ENCODE data around the gene USP46. TPM values are rescaled to one million over a fixed set of nuclear protein-coding genes. Genes with fewer than 3 reads are reported as not detected.

Gene USP46
- total RNA-seq, 1 experiment from 2014 or later: 16.8 TPM

DNA sequence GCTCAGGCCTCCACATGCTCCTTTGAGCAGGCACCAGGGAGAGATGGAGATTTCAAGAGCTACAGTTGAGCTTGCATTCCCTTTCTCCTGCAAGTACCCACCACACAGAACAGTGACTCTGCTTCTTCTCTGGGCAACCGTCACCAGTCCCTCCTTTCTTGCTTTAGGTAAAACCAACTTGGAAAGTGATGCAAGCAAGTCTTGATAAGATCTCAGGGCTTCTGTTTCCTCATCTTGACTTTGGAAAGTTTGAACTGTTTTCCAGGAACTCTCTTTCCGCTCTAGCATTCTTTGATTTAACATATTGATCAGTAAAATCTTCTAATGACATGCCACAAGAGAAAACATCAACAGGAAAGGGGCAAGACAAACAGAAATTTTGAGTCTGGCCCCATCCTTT, 73.7 kb downstream of the USP46 start:
- no peak overlapping the region for H3K27ac Mint-ChIP-seq (ENCODE audit: low read depth, unreplicated experiment)
- BruUV-seq (replicated peaks): no TSS peak
- no peaks in the 10 kb centered on the region for H3K36me3 Mint-ChIP-seq (ENCODE audit: insufficient read depth, unreplicated experiment)
- peaks cover 5% of the 10 kb centered on the region for H3K4me1 Mint-ChIP-seq (ENCODE audit: insufficient read depth, unreplicated experiment)
- DNase-seq (ENCODE audit: unreplicated experiment): no peak
- intact Hi-C loops (cut with micrococcal nuclease): no loop called here
- no peak for TF ChIP-seq CTCF (IDR thresholded peaks at IDR 0.05; ENCODE audit: unreplicated experiment)
- no peak overlapping the region for H3K4me3 Mint-ChIP-seq (ENCODE audit: unreplicated experiment)
- no peaks in the 10 kb centered on the region for H3K9me3 Mint-ChIP-seq (ENCODE audit: unreplicated experiment)
- no peaks in the 10 kb centered on the region for H3K27me3 Mint-ChIP-seq (ENCODE audit: insufficient read depth, unreplicated experiment)
- CTCF ChIA-PET: interaction anchor here (0.6 kb wide), 1 partner anchor 1733 kb away, joined by 3 read pairs; no protein-coding TSS in a partner anchor
- POLR2A ChIA-PET: no interaction called here

- no peak for TF ChIP-seq CTCF (IDR thresholded peaks at IDR 0.05; ENCODE audit: unreplicated experiment)
- Mint-ChIP-seq H3K9me3 (ENCODE audit: unreplicated experiment) (no peaks in the 10 kb centered on the region), H3K36me3 (ENCODE audit: insufficient read depth, unreplicated experiment) (no peaks in the 10 kb centered on the region), H3K4me3 (ENCODE audit: unreplicated experiment) (no peak overlapping the region), H3K27me3 (ENCODE audit: insufficient read depth, unreplicated experiment) (no peaks in the 10 kb centered on the region), H3K4me1 (ENCODE audit: insufficient read depth, unreplicated experiment) (peaks cover 5% of the 10 kb centered on the region), H3K27ac (ENCODE audit: low read depth, unreplicated experiment) (no peak overlapping the region)
- DNase-seq (ENCODE audit: unreplicated experiment): no peak
- CTCF ChIA-PET: interaction anchor here (1.3 kb wide), 1 partner anchor 402 kb away, joined by 4 read pairs; no protein-coding TSS in a partner anchor
- intact Hi-C loops (cut with micrococcal nuclease): no loop called here
- POLR2A ChIA-PET: interaction anchor here (1.3 kb wide), 1 partner anchor 11 kb away, joined by 3 read pairs; no protein-coding TSS in a partner anchor
- BruUV-seq (replicated peaks): no TSS peak
Observed at GRCh38 chr4:52579602-52580272, 79.4 kb downstream of the USP46 start.

GRCh38 chr4:52578951-52579350, 80.2 kb downstream of the USP46 start:
- Mint-ChIP-seq H3K4me1 (ENCODE audit: insufficient read depth, unreplicated experiment) (peaks cover 5% of the 10 kb centered on the region), H3K27ac (ENCODE audit: low read depth, unreplicated experiment) (no peak overlapping the region), H3K36me3 (ENCODE audit: insufficient read depth, unreplicated experiment) (no peaks in the 10 kb centered on the region), H3K27me3 (ENCODE audit: insufficient read depth, unreplicated experiment) (no peaks in the 10 kb centered on the region), H3K4me3 (ENCODE audit: unreplicated experiment) (no peak overlapping the region), H3K9me3 (ENCODE audit: unreplicated experiment) (no peaks in the 10 kb centered on the region)
- no TSS peak for BruUV-seq (replicated peaks)
- intact Hi-C loops (cut with micrococcal nuclease): no loop called here
- POLR2A ChIA-PET: interaction anchor here (0.6 to 1.3 kb wide), 2 partner anchors 10 to 742 kb away, joined by 3 to 4 read pairs; no protein-coding TSS in a partner anchor
- no peak for TF ChIP-seq CTCF (IDR thresholded peaks at IDR 0.05; ENCODE audit: unreplicated experiment)
- CTCF ChIA-PET: no interaction called here
- no peak for DNase-seq (ENCODE audit: unreplicated experiment)

DNA sequence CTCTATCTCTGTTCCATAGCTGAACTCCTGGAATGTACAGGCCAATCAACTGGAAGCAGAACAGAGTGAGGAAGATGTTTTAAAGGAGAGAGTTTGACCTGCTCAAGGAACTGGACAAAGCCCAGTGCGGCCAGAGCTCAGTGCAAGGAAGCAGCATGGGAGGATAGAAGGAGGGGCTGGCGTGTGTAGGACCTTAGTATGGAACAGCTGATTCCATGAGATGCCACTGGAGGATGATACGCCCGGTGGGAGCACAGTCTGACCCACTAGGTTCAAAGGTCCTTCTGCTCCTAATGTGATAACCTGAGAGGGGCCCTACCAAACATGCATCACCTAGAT, 81.5 kb downstream of the USP46 start:
- no peak for DNase-seq (ENCODE audit: unreplicated experiment)
- no peaks in the 10 kb centered on the region for H3K27me3 Mint-ChIP-seq (ENCODE audit: insufficient read depth, unreplicated experiment)
- no peaks in the 10 kb centered on the region for H3K36me3 Mint-ChIP-seq (ENCODE audit: insufficient read depth, unreplicated experiment)
- no peak for TF ChIP-seq CTCF (IDR thresholded peaks at IDR 0.05; ENCODE audit: unreplicated experiment)
- peaks cover 10% of the 10 kb centered on the region for H3K4me1 Mint-ChIP-seq (ENCODE audit: insufficient read depth, unreplicated experiment)
- H3K4me3 Mint-ChIP-seq (ENCODE audit: unreplicated experiment): no peak overlapping the region
- no peak overlapping the region for H3K27ac Mint-ChIP-seq (ENCODE audit: low read depth, unreplicated experiment)
- intact Hi-C loops (cut with micrococcal nuclease): no loop called here
- ChIA-PET CTCF (interaction anchor here (0.6 to 2.4 kb wide), 6 partner anchors 10 to 406 kb away, joined by 3 to 8 read pairs (median 4); no protein-coding TSS in a partner anchor), POLR2A (interaction anchor here (0.6 kb wide), 1 partner anchor 108 kb away, joined by 3 read pairs; no protein-coding TSS in a partner anchor)
- no TSS peak for BruUV-seq (replicated peaks)
- no peaks in the 10 kb centered on the region for H3K9me3 Mint-ChIP-seq (ENCODE audit: unreplicated experiment)

Data from MCF 10A (cell line).